Endothelial cell of umbilical vein (primary cell): ENCODE data around the gene SIGLEC15. TPM values are rescaled to one million over a fixed set of nuclear protein-coding genes. Genes with fewer than 3 reads are reported as not detected.

Experiments used
- BruUV-seq: library from RNA; stranded (reverse); fragments of 400-500 nt; replicated peaks from 2 replicates; lab custom pipeline; 2021; lab: Mats Ljungman, UMichigan
- CTCF ChIA-PET: fragments of 300-600, 350-600 bp; sonication (Branson Sonifier 250); formaldehyde crosslinking; loops from one replicate; lab custom pipeline; 2021; ENCODE audit warnings: antibody characterized with exemption, inconsistent platforms; lab: Charles Lee
- POLR2A ChIA-PET: fragments of 300-600, 350-600 bp; sonication (Branson Sonifier 250); formaldehyde crosslinking; loops from one replicate; lab custom pipeline; 2021; ENCODE audit warnings: antibody characterized with exemption, inconsistent platforms; lab: Charles Lee
- DNase-seq: peaks from one replicate; pipeline ENCODE4 v3.0.0-alpha.2; 2011; ENCODE audit warnings: low read depth, low spot score
- FAIRE-seq: peaks from 2 replicates; lab custom pipeline; 2011; peaks lifted over from hg19 to GRCh38; lab: Jason Lieb, UNC
- H2AFZ ChIP-seq: 2 replicates; pipeline ENCODE4 v1.6.0; 2012; ENCODE audit warnings: low read depth, low read length, control low read depth, inconsistent platforms
- H3K27ac ChIP-seq: 2 replicates; pipeline ENCODE4 v1.5.1; 2011; ENCODE audit warnings: low read depth, mild to moderate bottlenecking, control low read depth, low read length, moderate library complexity; ENCODE audit not compliant: insufficient read depth
- H3K27me3 ChIP-seq, 2 experiments: 2 replicates each; pipeline versions ENCODE4 v1.6.0 to v1.6.1; 2011; ENCODE audit warnings: low read length in 2 of 2, mixed read lengths in 1 of 2; ENCODE audit not compliant: control insufficient read depth in 2 of 2, insufficient read depth in 2 of 2
- H3K36me3 ChIP-seq, 2 experiments: 2 replicates in 1 of 2; 3 replicates in 1 of 2; pipeline ENCODE4 v1.5.1; 2011; ENCODE audit warnings: low read length in 2 of 2, mild to moderate bottlenecking in 1 of 2, moderate library complexity in 1 of 2; ENCODE audit not compliant: control insufficient read depth in 2 of 2, insufficient read depth in 2 of 2; ENCODE audit errors: extremely low read depth in 1 of 2
- H3K4me1 ChIP-seq: 3 replicates; pipeline ENCODE4 v1.5.1; 2011; ENCODE audit warnings: mild to moderate bottlenecking, low read length; ENCODE audit not compliant: control insufficient read depth, insufficient read depth; ENCODE audit errors: extremely low read depth
- H3K4me2 ChIP-seq: 2 replicates; pipeline ENCODE4 v1.6.1; 2011; ENCODE audit warnings: low read length, control low read depth, mixed read lengths; ENCODE audit not compliant: insufficient read depth
- H3K4me3 ChIP-seq, 3 experiments: fragments of 200-600 bp in 1 of 3; sonication (generic), shearing (Covaris generic) in 1 of 3; replicated peaks in 1 of 3; 2 replicates each; pipeline ENCODE4 v1.5.1; 2011 to 2016; ENCODE audit warnings: control low read depth in 3 of 3, low read length in 3 of 3, mild to moderate bottlenecking in 2 of 3, inconsistent platforms in 1 of 3, low read depth in 1 of 3, moderate library complexity in 1 of 3; ENCODE audit not compliant: insufficient read depth in 1 of 3
- H3K79me2 ChIP-seq: 2 replicates; pipeline ENCODE4 v1.6.0; 2012; ENCODE audit warnings: low read length, inconsistent platforms; ENCODE audit not compliant: control insufficient read depth, insufficient read depth
- H3K9ac ChIP-seq: replicated peaks from 2 replicates; pipeline ENCODE3; 2011; ENCODE audit warnings: low read length, control low read depth; ENCODE audit not compliant: insufficient read depth; ENCODE audit errors: extremely low read depth
- H3K9me1 ChIP-seq: replicated peaks from 3 replicates; pipeline ENCODE4 v1.6.0; 2011; ENCODE audit warnings: mild to moderate bottlenecking, low read length; ENCODE audit not compliant: control insufficient read depth, insufficient read depth; ENCODE audit errors: extremely low read depth
- H3K9me3 ChIP-seq: replicated peaks from 2 replicates; pipeline ENCODE4 v1.5.1; 2012; ENCODE audit warnings: low read length, inconsistent platforms; ENCODE audit not compliant: control insufficient read depth, insufficient read depth
- H4K20me1 ChIP-seq: replicated peaks from 2 replicates; pipeline ENCODE3; 2011; ENCODE audit warnings: mild to moderate bottlenecking, low read length; ENCODE audit not compliant: control insufficient read depth, insufficient read depth; ENCODE audit errors: extremely low read depth
- EZH2 ChIP-seq: IDR thresholded peaks from 2 replicates; pipeline ENCODE4 v1.6.1; 2012; ENCODE audit warnings: borderline replicate concordance, low read depth, mild to moderate bottlenecking, moderate library complexity, low read length, inconsistent platforms; ENCODE audit not compliant: severe bottlenecking
- FOS ChIP-seq: IDR thresholded peaks from 2 replicates; pipeline ENCODE4 v1.6.1; 2011; ENCODE audit warnings: mild to moderate bottlenecking, low read length, moderate library complexity, borderline replicate concordance; ENCODE audit not compliant: insufficient read depth
- GATA2 ChIP-seq: IDR thresholded peaks from 2 replicates; pipeline ENCODE4 v1.7.0; 2011; ENCODE audit warnings: low read depth, mild to moderate bottlenecking, moderate library complexity, mixed read lengths, low read length; ENCODE audit not compliant: insufficient read length, insufficient read depth
- JUN ChIP-seq: IDR thresholded peaks from 2 replicates; pipeline ENCODE4 v1.6.1; 2011; ENCODE audit warnings: borderline replicate concordance, low read depth; ENCODE audit not compliant: insufficient read length, insufficient read depth
- MYC ChIP-seq: IDR thresholded peaks from one replicate; pipeline ENCODE4 v1.6.1; 2011; ENCODE audit warnings: mild to moderate bottlenecking, low read depth, low read length
- POLR2A ChIP-seq: IDR thresholded peaks from 2 replicates; pipeline ENCODE4 v1.6.1; 2012; ENCODE audit warnings: low read depth, mild to moderate bottlenecking, control low read depth, low read length
- POLR2AphosphoS5 ChIP-seq: IDR thresholded peaks from 2 replicates; pipeline ENCODE4 v1.6.1; 2012; ENCODE audit warnings: low read depth, mild to moderate bottlenecking, control low read depth, low read length, moderate library complexity; ENCODE audit not compliant: insufficient read depth
- dilution Hi-C: fragments of 300-500 bp; cut with MboI; formaldehyde crosslinking; loops from one replicate; pipeline ENCODE4 v1.15.0; 2019; ENCODE audit warnings: low sequenced_read_pairs; ENCODE audit not compliant: extremely low pct_ligation_motif_present
- intact Hi-C: fragments of 100-400 bp; cut with micrococcal nuclease; formaldehyde crosslinking; loops from one replicate; pipeline ENCODE4 v1.10.0; 2022
- polyA plus RNA-seq, 4 experiments: library from polyadenylated mRNA; depleted of rRNA in 3 of 4; stranded (reverse) in 3 of 4; unstranded in 1 of 4; fragments of >200 nt; gene quantifications; 2 replicates each; pipeline versions ENCODE4 v1.2.1 to v1.2.3, GENCODE V29; 2011 to 2012; ENCODE audit warnings: missing spikeins in 1 of 4
- total RNA-seq: library from RNA; stranded (reverse); gene quantifications from 2 replicates; pipeline ENCODE4 v1.2.3, GENCODE V29; 2021
- TF ChIP-seq, protein P1 (sequence below): IDR thresholded peaks from 2 replicates; pipeline ENCODE4 v1.6.1; 2011; ENCODE audit not compliant: insufficient read depth, insufficient read length
- TF ChIP-seq, protein P2 (sequence below), 2 donors: IDR thresholded peaks; 1 replicate in 1 of 2; 2 replicates in 1 of 2; pipeline ENCODE4 v1.5.1; 2011; ENCODE audit warnings: low read length in 2 of 2, mild to moderate bottlenecking in 2 of 2, moderate library complexity in 2 of 2, control low read depth in 1 of 2, inconsistent platforms in 1 of 2, low read depth in 1 of 2; ENCODE audit not compliant: insufficient read depth in 1 of 2; ENCODE audit errors: extremely low read depth in 1 of 2

SIGLEC15 gene
- total and polyA plus RNA-seq, 2 donors (not counting 3 experiments of a cell fraction or from before 2014, with no cell fraction given) = not detected

DNA sequence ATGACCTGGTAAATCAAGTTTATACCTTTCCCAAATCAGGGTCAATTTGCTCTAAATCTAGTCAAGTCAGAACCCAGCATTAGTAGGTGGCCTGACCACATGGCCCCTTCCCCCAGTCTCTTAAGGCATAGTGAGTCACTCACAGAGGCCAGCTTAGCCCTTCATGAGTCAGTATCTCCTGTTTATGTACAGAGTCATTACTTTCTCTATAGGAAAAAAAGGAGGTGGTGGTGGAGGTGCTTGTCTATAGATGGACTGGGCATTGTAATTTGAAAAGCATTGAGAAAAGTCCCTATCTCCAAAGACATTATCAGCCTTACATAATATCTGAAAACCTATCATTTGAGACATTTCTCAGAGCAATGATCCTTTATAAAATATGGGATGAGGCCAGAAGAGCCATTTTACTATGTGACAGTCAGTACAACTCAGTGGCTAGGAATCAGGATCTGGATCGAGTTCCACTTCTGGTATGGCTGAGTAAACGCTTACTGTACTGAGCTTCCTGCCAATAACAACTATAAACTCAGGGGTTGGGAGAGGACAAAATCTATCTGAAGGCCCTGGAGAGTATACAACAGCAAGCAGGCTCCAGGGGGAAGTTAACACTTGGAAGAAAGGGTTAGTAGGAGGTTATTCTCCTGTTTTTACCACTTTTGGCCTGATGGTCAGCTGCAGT is 22.5 kb upstream of the SIGLEC15 start:
- peak overlapping the region; percentile 88 for H3K27ac ChIP-seq
- TSS peak; percentile 89 for BruUV-seq
- FAIRE-seq = peak; percentile 89

More for the DNA sequence above, 22.5 kb upstream of the SIGLEC15 start:
- ChIA-PET CTCF (interaction anchor here (1.0 to 3.1 kb wide), 7 partner anchors 9 to 80 kb away, joined by 3 to 15 read pairs (median 7); no protein-coding TSS in a partner anchor), POLR2A (interaction anchor here (1.1 to 2.4 kb wide), 2 partner anchors 28 to 39 kb away, joined by 3 to 8 read pairs; no protein-coding TSS in a partner anchor)
- Histone ChIP-seq H3K4me1 (peaks cover 26% of the 10 kb centered on the region), H3K36me3 (no peaks in the 10 kb centered on the region), H3K4me2 (peak overlapping the region; percentile 69), H3K4me3 (no peak overlapping the region), H3K79me2 (no peaks in the 10 kb centered on the region), H3K9me3 (no peaks in the 10 kb centered on the region), H2AFZ (peak overlapping the region; percentile 60), H3K9me1 (no peaks in the 10 kb centered on the region), H3K9ac (peak overlapping the region; percentile 76), H4K20me1 (no peaks in the 10 kb centered on the region), H3K27me3 (no peaks in the 10 kb centered on the region)
- intact Hi-C loops (loop anchor here (1.0 to 2.0 kb wide), 4 partner anchors 28 to 47 kb away; no protein-coding TSS in a partner anchor), dilution Hi-C loops (no loop called here)
- TF ChIP-seq JUN (peak; percentile 96), GATA2 (peak; percentile 56), EZH2 (no peak), POLR2AphosphoS5 (no peak), MYC (peak; percentile 86), FOS (peak; percentile 99), POLR2A (no peak)
- TF ChIP-seq, protein P1, sequence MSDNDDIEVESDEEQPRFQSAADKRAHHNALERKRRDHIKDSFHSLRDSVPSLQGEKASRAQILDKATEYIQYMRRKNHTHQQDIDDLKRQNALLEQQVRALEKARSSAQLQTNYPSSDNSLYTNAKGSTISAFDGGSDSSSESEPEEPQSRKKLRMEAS = peak; percentile 72
- TF ChIP-seq, protein P2, sequence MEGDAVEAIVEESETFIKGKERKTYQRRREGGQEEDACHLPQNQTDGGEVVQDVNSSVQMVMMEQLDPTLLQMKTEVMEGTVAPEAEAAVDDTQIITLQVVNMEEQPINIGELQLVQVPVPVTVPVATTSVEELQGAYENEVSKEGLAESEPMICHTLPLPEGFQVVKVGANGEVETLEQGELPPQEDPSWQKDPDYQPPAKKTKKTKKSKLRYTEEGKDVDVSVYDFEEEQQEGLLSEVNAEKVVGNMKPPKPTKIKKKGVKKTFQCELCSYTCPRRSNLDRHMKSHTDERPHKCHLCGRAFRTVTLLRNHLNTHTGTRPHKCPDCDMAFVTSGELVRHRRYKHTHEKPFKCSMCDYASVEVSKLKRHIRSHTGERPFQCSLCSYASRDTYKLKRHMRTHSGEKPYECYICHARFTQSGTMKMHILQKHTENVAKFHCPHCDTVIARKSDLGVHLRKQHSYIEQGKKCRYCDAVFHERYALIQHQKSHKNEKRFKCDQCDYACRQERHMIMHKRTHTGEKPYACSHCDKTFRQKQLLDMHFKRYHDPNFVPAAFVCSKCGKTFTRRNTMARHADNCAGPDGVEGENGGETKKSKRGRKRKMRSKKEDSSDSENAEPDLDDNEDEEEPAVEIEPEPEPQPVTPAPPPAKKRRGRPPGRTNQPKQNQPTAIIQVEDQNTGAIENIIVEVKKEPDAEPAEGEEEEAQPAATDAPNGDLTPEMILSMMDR (IDR thresholded peaks at IDR 0.05; ENCODE audit: extremely low read depth in 1 of 2, insufficient read depth in 1 of 2, low read depth in 1 of 2, low read length in 2 of 2) = no peak
- peak; percentile 94 for DNase-seq
